Liver (tissue), 9 donors: Measurements from ENCODE around the gene FNBP1. TPM values are rescaled to one million over a fixed set of nuclear protein-coding genes. Genes with fewer than 3 reads are reported as not detected.

Source experiments
- DNase-seq: peaks from one replicate; pipeline ENCODE4 v3.0.0-alpha.2; 2017; ENCODE audit warnings: low spot score
- H3K27ac ChIP-seq, 2 donors: one replicate each; pipeline ENCODE4 v1.7.0; 2013; ENCODE audit warnings: inconsistent platforms in 2 of 2, low read length in 2 of 2, control low read depth in 1 of 2, low read depth in 1 of 2, mild to moderate bottlenecking in 1 of 2
- H3K27me3 ChIP-seq, 4 donors: one replicate each; pipeline versions ENCODE4 v1.6.1 to v1.7.0; 2013; ENCODE audit warnings: low read length in 3 of 4, inconsistent platforms in 1 of 4, mild to moderate bottlenecking in 1 of 4, moderate library complexity in 1 of 4; ENCODE audit not compliant: control insufficient read depth in 4 of 4, insufficient read depth in 4 of 4
- H3K36me3 ChIP-seq, 4 donors: one replicate each; pipeline versions ENCODE4 v1.6.1 to v1.7.0; 2013; ENCODE audit warnings: low read length in 3 of 4, mild to moderate bottlenecking in 3 of 4, low read depth in 1 of 4, moderate library complexity in 1 of 4; ENCODE audit not compliant: control insufficient read depth in 4 of 4, insufficient read depth in 3 of 4
- H3K4me1 ChIP-seq, 4 donors: one replicate each; pipeline versions ENCODE4 v1.6.1 to v1.7.0; 2013; ENCODE audit warnings: low read length in 3 of 4, mild to moderate bottlenecking in 3 of 4, moderate library complexity in 1 of 4; ENCODE audit not compliant: control insufficient read depth in 4 of 4, insufficient read depth in 4 of 4
- H3K4me3 ChIP-seq, 3 donors: one replicate each; pipeline versions ENCODE4 v1.6.1 to v1.7.0; 2013; ENCODE audit warnings: low read length in 3 of 3, control low read depth in 1 of 3, low read depth in 1 of 3, mild to moderate bottlenecking in 1 of 3
- H3K9ac ChIP-seq, 2 donors: one replicate each; pipeline ENCODE4 v1.7.0; 2013; ENCODE audit warnings: low read length in 2 of 2, mild to moderate bottlenecking in 2 of 2, moderate library complexity in 2 of 2, control low read depth in 1 of 2, low read depth in 1 of 2
- H3K9me3 ChIP-seq, 4 donors: one replicate each; pipeline versions ENCODE4 v1.6.1 to v1.7.0; 2013; ENCODE audit warnings: low read length in 3 of 4; ENCODE audit not compliant: control insufficient read depth in 4 of 4
- EGR1 ChIP-seq, 2 donors: IDR thresholded peaks; 2 replicates each; pipeline ENCODE4 v1.6.1; 2016 to 2018; ENCODE audit warnings: antibody characterized with exemption in 2 of 2, low read depth in 2 of 2
- FOXA1 ChIP-seq: IDR thresholded peaks from 2 replicates; pipeline ENCODE4 v1.6.1; 2016; ENCODE audit warnings: antibody characterized with exemption
- FOXA2 ChIP-seq: IDR thresholded peaks from 2 replicates; pipeline ENCODE4 v1.6.1; 2016; ENCODE audit warnings: antibody characterized with exemption
- GABPA ChIP-seq, 2 donors: IDR thresholded peaks in 1 of 2; conservative IDR thresholded peaks in 1 of 2; 2 replicates each; pipeline ENCODE4 v1.6.1; 2016; ENCODE audit warnings: antibody characterized with exemption in 2 of 2, mild to moderate bottlenecking in 1 of 2, moderate library complexity in 1 of 2
- HNF4A ChIP-seq, 2 donors: conservative IDR thresholded peaks; 2 replicates each; pipeline ENCODE4 v1.6.1; 2016; ENCODE audit warnings: antibody characterized with exemption in 2 of 2, mild to moderate bottlenecking in 2 of 2
- HNF4G ChIP-seq: IDR thresholded peaks from 2 replicates; pipeline ENCODE4 v1.6.1; 2016; ENCODE audit warnings: antibody characterized with exemption
- JUND ChIP-seq, 2 donors: IDR thresholded peaks; 2 replicates each; pipeline ENCODE4 v1.6.1; 2016; ENCODE audit warnings: antibody characterized with exemption in 2 of 2
- NR2F2 ChIP-seq: IDR thresholded peaks from 2 replicates; pipeline ENCODE4 v1.6.1; 2016; ENCODE audit warnings: antibody characterized with exemption
- RAD21 ChIP-seq, 2 donors: IDR thresholded peaks; 2 replicates each; pipeline ENCODE4 v1.6.1; 2016; ENCODE audit warnings: antibody characterized with exemption in 2 of 2, mild to moderate bottlenecking in 2 of 2
- RXRA ChIP-seq, 2 donors: IDR thresholded peaks; 2 replicates each; pipeline ENCODE4 v1.6.1; 2017 to 2018; ENCODE audit warnings: antibody characterized with exemption in 2 of 2, mild to moderate bottlenecking in 1 of 2
- SP1 ChIP-seq: IDR thresholded peaks from 2 replicates; pipeline ENCODE4 v1.6.1; 2018; ENCODE audit warnings: antibody characterized with exemption, mild to moderate bottlenecking
- TAF1 ChIP-seq: conservative IDR thresholded peaks from 2 replicates; pipeline ENCODE4 v1.6.1; 2016; ENCODE audit warnings: antibody characterized with exemption, mild to moderate bottlenecking
- YY1 ChIP-seq: IDR thresholded peaks from 2 replicates; pipeline ENCODE4 v1.6.1; 2016; ENCODE audit warnings: antibody characterized with exemption, mild to moderate bottlenecking
- WGBS: extraction: QIAGEN DNeasy Blood & Tissue Kit; methylation state at CpG from one replicate; pipeline ENCODE4 v1.1.7; 2013; 5-methylcytosine and 5-hydroxymethylcytosine counted together
- polyA plus RNA-seq, 2 donors: library from polyadenylated mRNA; stranded (reverse) in 1 of 2; unstranded in 1 of 2; fragments of 200-250 nt in 1 of 2; fragments of >200 nt in 1 of 2; fragmentation: Nextera tagmentation in 1 of 2; extraction: Ambion mirVana in 1 of 2; gene quantifications; one replicate each; pipeline versions ENCODE4 v1.2.1 to v1.2.3, GENCODE V29; 2013 to 2015
- total RNA-seq, 2 donors: library from RNA; depleted of rRNA; stranded (reverse); fragments of >200 nt; gene quantifications; one replicate each; pipeline ENCODE4 v1.2.3, GENCODE V29; 2014
- TF ChIP-seq, protein P1 (sequence below): IDR thresholded peaks from 2 replicates; pipeline ENCODE4 v1.6.1; 2016; ENCODE audit warnings: antibody characterized with exemption
- TF ChIP-seq, protein P2 (sequence below): IDR thresholded peaks from 2 replicates; pipeline ENCODE4 v1.6.1; 2016; ENCODE audit warnings: antibody characterized with exemption
- TF ChIP-seq, protein P3 (sequence below): fragments of 150-350 bp; IDR thresholded peaks from 2 replicates; pipeline ENCODE4 v1.5.1; 2017; ENCODE audit warnings: improper control_type of control experiment, low read depth, low read length; ENCODE audit not compliant: missing input control
- TF ChIP-seq, protein P4 (sequence below): IDR thresholded peaks from 2 replicates; pipeline ENCODE4 v1.6.1; 2016; ENCODE audit warnings: antibody characterized with exemption
- TF ChIP-seq, protein P5 (sequence below): IDR thresholded peaks from 2 replicates; pipeline ENCODE4 v1.6.1; 2016; ENCODE audit warnings: antibody characterized with exemption, mild to moderate bottlenecking
- donor health status: healthy.
- donor health status: healthy.
- donor health status: healthy.
- donor health status: healthy.
- donor health status: healthy.

Gene FNBP1
- total and polyA plus RNA-seq, 4 donors = 6.6 to 15.6 (median 12.3) TPM

DNA sequence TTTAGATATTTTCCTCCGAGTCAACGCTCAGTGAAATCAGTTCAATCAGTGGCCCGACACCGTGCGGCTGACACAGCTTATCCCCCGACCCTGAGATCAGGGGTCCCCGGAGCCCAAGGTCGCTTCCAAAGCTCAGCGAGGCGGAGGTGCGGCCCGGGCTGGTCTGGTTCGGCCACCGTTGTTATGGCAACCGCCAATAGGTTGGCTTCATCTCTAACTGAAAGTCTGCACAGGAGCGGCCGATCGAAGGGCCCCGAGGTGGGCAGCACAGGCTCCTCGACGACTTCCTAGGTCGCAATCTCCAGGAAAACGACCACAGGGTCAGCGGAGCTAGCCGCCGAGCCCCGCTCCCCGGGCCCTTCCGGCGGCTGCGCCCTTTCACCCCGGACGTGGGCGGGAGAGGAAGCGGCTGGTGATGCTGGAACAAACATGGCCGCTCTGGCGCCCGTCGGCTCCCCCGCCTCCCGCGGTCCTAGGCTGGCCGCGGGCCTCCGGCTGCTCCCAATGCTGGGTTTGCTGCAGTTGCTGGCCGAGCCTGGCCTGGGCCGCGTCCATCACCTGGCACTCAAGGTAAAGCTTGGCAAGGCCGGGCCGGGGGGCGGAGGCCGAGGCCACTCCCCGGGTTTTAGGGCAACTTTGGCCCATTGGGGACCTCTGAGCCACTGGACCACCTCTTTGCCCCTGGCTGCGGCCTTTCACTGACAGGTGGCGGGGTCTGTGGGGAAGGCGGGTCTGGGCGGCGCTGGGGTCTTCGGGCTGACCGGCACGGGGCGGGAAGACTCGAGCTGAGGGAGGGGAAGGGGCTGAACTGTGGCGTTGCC, 10.7 kb upstream of the FNBP1 start, which contains the start of gene GPR107 (continued):
- TF ChIP-seq, protein P1, sequence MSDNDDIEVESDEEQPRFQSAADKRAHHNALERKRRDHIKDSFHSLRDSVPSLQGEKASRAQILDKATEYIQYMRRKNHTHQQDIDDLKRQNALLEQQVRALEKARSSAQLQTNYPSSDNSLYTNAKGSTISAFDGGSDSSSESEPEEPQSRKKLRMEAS = no peak
- TF ChIP-seq RXRA (IDR thresholded peaks at IDR 0.05) (no peak), HNF4A (conservative IDR thresholded peaks at IDR 0.05) (peak; percentile 24 to 26), RAD21 (IDR thresholded peaks at IDR 0.05) (peak; percentile 54 to 64), EGR1 (IDR thresholded peaks at IDR 0.05; ENCODE audit: low read depth in 2 of 2) (peak; percentile 90 to 95)
- TF ChIP-seq, protein P2, sequence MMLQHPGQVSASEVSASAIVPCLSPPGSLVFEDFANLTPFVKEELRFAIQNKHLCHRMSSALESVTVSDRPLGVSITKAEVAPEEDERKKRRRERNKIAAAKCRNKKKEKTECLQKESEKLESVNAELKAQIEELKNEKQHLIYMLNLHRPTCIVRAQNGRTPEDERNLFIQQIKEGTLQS = no peak

DNA sequence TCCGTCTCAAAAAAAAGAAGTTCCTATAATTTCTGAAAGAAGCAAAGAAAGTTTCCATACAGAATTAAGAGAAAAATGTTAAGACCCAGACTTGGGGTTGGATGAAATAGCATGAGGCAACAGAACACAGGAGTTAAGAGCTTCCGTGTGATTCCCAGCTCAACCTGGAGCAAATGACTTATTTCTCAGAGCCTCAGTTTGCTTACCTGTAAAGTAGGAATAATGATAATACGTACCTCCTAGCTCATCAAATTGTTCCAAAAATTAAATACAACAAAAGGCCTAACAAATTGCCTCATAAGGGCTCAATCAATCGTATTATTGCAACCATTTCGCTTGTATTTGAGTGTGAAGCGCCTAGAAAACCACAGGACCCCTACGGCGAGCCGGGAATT, 10.1 kb upstream of the FNBP1 start:
- peak overlapping the region; percentile 82 to 93 for H3K27ac ChIP-seq

More for the DNA sequence above, 10.1 kb upstream of the FNBP1 start:
- Histone ChIP-seq H3K4me1 (peaks cover 8 to 20% (median 15%) of the 10 kb centered on the region in 4 donors), H3K4me3 (peak overlapping the region; percentile 85 to 99 (median 91)), H3K9ac (peak overlapping the region; percentile 68 to 94), H3K36me3 (no peaks in the 10 kb centered on the region), H3K27me3 (no peaks in the 10 kb centered on the region), H3K9me3 (no peaks in the 10 kb centered on the region)
- no peak for DNase-seq
- 15% methylated on average over 9 of the region's 9 CpGs for WGBS
- TF ChIP-seq, protein P3, sequence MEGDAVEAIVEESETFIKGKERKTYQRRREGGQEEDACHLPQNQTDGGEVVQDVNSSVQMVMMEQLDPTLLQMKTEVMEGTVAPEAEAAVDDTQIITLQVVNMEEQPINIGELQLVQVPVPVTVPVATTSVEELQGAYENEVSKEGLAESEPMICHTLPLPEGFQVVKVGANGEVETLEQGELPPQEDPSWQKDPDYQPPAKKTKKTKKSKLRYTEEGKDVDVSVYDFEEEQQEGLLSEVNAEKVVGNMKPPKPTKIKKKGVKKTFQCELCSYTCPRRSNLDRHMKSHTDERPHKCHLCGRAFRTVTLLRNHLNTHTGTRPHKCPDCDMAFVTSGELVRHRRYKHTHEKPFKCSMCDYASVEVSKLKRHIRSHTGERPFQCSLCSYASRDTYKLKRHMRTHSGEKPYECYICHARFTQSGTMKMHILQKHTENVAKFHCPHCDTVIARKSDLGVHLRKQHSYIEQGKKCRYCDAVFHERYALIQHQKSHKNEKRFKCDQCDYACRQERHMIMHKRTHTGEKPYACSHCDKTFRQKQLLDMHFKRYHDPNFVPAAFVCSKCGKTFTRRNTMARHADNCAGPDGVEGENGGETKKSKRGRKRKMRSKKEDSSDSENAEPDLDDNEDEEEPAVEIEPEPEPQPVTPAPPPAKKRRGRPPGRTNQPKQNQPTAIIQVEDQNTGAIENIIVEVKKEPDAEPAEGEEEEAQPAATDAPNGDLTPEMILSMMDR = no peak
- TF ChIP-seq, protein P2 = no peak
- TF ChIP-seq RAD21 (IDR thresholded peaks at IDR 0.05) = no peak
- TF ChIP-seq HNF4G = no peak
- TF ChIP-seq RXRA (IDR thresholded peaks at IDR 0.05) = no peak
- no peak for TF ChIP-seq HNF4A (conservative IDR thresholded peaks at IDR 0.05)
- no peak for TF ChIP-seq JUND (IDR thresholded peaks at IDR 0.05)
- no peak for TF ChIP-seq FOXA1
- TF ChIP-seq, protein P1 = no peak
- TF ChIP-seq EGR1 (IDR thresholded peaks at IDR 0.05; ENCODE audit: low read depth in 2 of 2) = no peak
- no peak for TF ChIP-seq FOXA2
- TF ChIP-seq, protein P4, sequence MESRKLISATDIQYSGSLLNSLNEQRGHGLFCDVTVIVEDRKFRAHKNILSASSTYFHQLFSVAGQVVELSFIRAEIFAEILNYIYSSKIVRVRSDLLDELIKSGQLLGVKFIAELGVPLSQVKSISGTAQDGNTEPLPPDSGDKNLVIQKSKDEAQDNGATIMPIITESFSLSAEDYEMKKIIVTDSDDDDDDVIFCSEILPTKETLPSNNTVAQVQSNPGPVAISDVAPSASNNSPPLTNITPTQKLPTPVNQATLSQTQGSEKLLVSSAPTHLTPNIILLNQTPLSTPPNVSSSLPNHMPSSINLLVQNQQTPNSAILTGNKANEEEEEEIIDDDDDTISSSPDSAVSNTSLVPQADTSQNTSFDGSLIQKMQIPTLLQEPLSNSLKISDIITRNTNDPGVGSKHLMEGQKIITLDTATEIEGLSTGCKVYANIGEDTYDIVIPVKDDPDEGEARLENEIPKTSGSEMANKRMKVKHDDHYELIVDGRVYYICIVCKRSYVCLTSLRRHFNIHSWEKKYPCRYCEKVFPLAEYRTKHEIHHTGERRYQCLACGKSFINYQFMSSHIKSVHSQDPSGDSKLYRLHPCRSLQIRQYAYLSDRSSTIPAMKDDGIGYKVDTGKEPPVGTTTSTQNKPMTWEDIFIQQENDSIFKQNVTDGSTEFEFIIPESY = no peak
- TF ChIP-seq GABPA (IDR thresholded peaks at IDR 0.05 in 1 of 2, conservative IDR thresholded peaks at IDR 0.05 in 1 of 2) = no peak
- TF ChIP-seq YY1 = no peak
- TF ChIP-seq, protein P5, sequence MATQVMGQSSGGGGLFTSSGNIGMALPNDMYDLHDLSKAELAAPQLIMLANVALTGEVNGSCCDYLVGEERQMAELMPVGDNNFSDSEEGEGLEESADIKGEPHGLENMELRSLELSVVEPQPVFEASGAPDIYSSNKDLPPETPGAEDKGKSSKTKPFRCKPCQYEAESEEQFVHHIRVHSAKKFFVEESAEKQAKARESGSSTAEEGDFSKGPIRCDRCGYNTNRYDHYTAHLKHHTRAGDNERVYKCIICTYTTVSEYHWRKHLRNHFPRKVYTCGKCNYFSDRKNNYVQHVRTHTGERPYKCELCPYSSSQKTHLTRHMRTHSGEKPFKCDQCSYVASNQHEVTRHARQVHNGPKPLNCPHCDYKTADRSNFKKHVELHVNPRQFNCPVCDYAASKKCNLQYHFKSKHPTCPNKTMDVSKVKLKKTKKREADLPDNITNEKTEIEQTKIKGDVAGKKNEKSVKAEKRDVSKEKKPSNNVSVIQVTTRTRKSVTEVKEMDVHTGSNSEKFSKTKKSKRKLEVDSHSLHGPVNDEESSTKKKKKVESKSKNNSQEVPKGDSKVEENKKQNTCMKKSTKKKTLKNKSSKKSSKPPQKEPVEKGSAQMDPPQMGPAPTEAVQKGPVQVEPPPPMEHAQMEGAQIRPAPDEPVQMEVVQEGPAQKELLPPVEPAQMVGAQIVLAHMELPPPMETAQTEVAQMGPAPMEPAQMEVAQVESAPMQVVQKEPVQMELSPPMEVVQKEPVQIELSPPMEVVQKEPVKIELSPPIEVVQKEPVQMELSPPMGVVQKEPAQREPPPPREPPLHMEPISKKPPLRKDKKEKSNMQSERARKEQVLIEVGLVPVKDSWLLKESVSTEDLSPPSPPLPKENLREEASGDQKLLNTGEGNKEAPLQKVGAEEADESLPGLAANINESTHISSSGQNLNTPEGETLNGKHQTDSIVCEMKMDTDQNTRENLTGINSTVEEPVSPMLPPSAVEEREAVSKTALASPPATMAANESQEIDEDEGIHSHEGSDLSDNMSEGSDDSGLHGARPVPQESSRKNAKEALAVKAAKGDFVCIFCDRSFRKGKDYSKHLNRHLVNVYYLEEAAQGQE = no peak
- no peak for TF ChIP-seq NR2F2
- no peak for TF ChIP-seq TAF1
- no peak for TF ChIP-seq SP1
